Measurements from ENCODE around the gene TAF11L4. TPM values are rescaled to one million over a fixed set of nuclear protein-coding genes. Genes with fewer than 3 reads are reported as not detected.
"Not testable (repeated sequence)": the region's sequence is repeated elsewhere in the genome, so short reads cannot be mapped to it uniquely, and the experiment has no call there.

The TAF11L4 gene
- not detected for total RNA-seq
- not detected for polyA plus RNA-seq
- long read RNA-seq, donor 1, result 0 reads
- long read RNA-seq, donor 2, result 0 reads

GRCh38 chr5:17521501-17521900, at the start of gene TAF11L4:
Gene TAF11L4 (plus strand): TSS chr5:17521801.
- no CpG with 5 or more reads among the region's 15 CpGs for WGBS, 2 donors
- H3K27me3 ChIP-seq (ENCODE audit: control insufficient read depth in 1 of 2, insufficient read depth in 2 of 2, low read length in 1 of 2); intact Hi-C loops (cut with DNase I); DNase-seq; H3K36me3 ChIP-seq (ENCODE audit: control insufficient read depth in 1 of 2, insufficient read depth in 2 of 2, low read length in 1 of 2); H3K27ac ChIP-seq (ENCODE audit: low read depth in 1 of 2, low read length in 2 of 2); ATAC-seq (ENCODE audit: low FRiP score); H3K4me1 ChIP-seq (ENCODE audit: control insufficient read depth in 1 of 2, insufficient read depth in 2 of 2, low read length in 2 of 2); H3K9me3 ChIP-seq (ENCODE audit: control insufficient read depth, low read length); H3K4me3 ChIP-seq (ENCODE audit: low read length in 2 of 2): not testable (repeated sequence)

GRCh38 chr5:17475064-17475463, 46.5 kb upstream of the TAF11L4 start:
- H3K27ac ChIP-seq (ENCODE audit: low read depth in 1 of 2, low read length in 2 of 2); DNase-seq; intact Hi-C loops (cut with DNase I); H3K36me3 ChIP-seq (ENCODE audit: control insufficient read depth in 1 of 2, insufficient read depth in 2 of 2, low read length in 1 of 2); H3K4me3 ChIP-seq (ENCODE audit: low read length in 2 of 2); H3K4me1 ChIP-seq (ENCODE audit: control insufficient read depth in 1 of 2, insufficient read depth in 2 of 2, low read length in 2 of 2); ATAC-seq (ENCODE audit: low FRiP score); H3K9me3 ChIP-seq (ENCODE audit: control insufficient read depth, low read length); H3K27me3 ChIP-seq (ENCODE audit: control insufficient read depth in 1 of 2, insufficient read depth in 2 of 2, low read length in 1 of 2): not testable (repeated sequence)

- Histone ChIP-seq H3K4me3 (ENCODE audit: low read length in 2 of 2) (no peak overlapping the region), H3K9me3 (ENCODE audit: control insufficient read depth, low read length) (no peaks in the 10 kb centered on the region), H3K27ac (ENCODE audit: low read depth in 1 of 2, low read length in 2 of 2) (no peak overlapping the region), H3K4me1 (ENCODE audit: control insufficient read depth in 1 of 2, insufficient read depth in 2 of 2, low read length in 2 of 2) (no peaks in the 10 kb centered on the region), H3K36me3 (ENCODE audit: control insufficient read depth in 1 of 2, insufficient read depth in 2 of 2, low read length in 1 of 2) (no peaks in the 10 kb centered on the region), H3K27me3 (ENCODE audit: control insufficient read depth in 1 of 2, insufficient read depth in 2 of 2, low read length in 1 of 2) (no peaks in the 10 kb centered on the region)
- intact Hi-C loops (cut with DNase I), result no loop called here
- DNase-seq (no peak), ATAC-seq (ENCODE audit: low FRiP score) (no peak)
- 85 to 88% methylated on average over 3 of the region's 3 CpGs for WGBS, 2 donors
Measured at GRCh38 chr5:17477043-17477442, 44.6 kb upstream of the TAF11L4 start.

- Histone ChIP-seq H3K4me1 (ENCODE audit: control insufficient read depth in 1 of 2, insufficient read depth in 2 of 2, low read length in 2 of 2) (no peaks in the 10 kb centered on the region), H3K27me3 (ENCODE audit: control insufficient read depth in 1 of 2, insufficient read depth in 2 of 2, low read length in 1 of 2) (no peaks in the 10 kb centered on the region), H3K36me3 (ENCODE audit: control insufficient read depth in 1 of 2, insufficient read depth in 2 of 2, low read length in 1 of 2) (no peaks in the 10 kb centered on the region), H3K9me3 (ENCODE audit: control insufficient read depth, low read length) (no peaks in the 10 kb centered on the region), H3K4me3 (ENCODE audit: low read length in 2 of 2) (no peak overlapping the region), H3K27ac (ENCODE audit: low read depth in 1 of 2, low read length in 2 of 2) (no peak overlapping the region)
- 56 to 61% methylated on average over 7 of the region's 7 CpGs for WGBS, 2 donors
- DNase-seq, result no peak
- ATAC-seq (ENCODE audit: low FRiP score), result no peak
- intact Hi-C loops (cut with DNase I), result no loop called here
Measured at GRCh38 chr5:17477573-17478265, 43.9 kb upstream of the TAF11L4 start.

- no peaks in the 10 kb centered on the region for H3K27me3 ChIP-seq (ENCODE audit: control insufficient read depth in 1 of 2, insufficient read depth in 2 of 2, low read length in 1 of 2)
- H3K4me3 ChIP-seq (ENCODE audit: low read length in 2 of 2), result no peak overlapping the region
- 71 to 73% methylated on average over 4 of the region's 4 CpGs for WGBS, 2 donors
- intact Hi-C loops (cut with DNase I), result no loop called here
- H3K4me1 ChIP-seq (ENCODE audit: control insufficient read depth in 1 of 2, insufficient read depth in 2 of 2, low read length in 2 of 2), result no peaks in the 10 kb centered on the region
- ATAC-seq (ENCODE audit: low FRiP score), result no peak
- no peak overlapping the region for H3K27ac ChIP-seq (ENCODE audit: low read depth in 1 of 2, low read length in 2 of 2)
- no peaks in the 10 kb centered on the region for H3K36me3 ChIP-seq (ENCODE audit: control insufficient read depth in 1 of 2, insufficient read depth in 2 of 2, low read length in 1 of 2)
- no peaks in the 10 kb centered on the region for H3K9me3 ChIP-seq (ENCODE audit: control insufficient read depth, low read length)
- no peak for DNase-seq
Measured at GRCh38 chr5:17481378-17481777, 40.2 kb upstream of the TAF11L4 start.

- intact Hi-C loops (cut with DNase I), result no loop called here
- H3K4me3 ChIP-seq (ENCODE audit: low read length in 2 of 2), result no peak overlapping the region
- ATAC-seq (ENCODE audit: low FRiP score) (no peak), DNase-seq (no peak)
- H3K4me1 ChIP-seq (ENCODE audit: control insufficient read depth in 1 of 2, insufficient read depth in 2 of 2, low read length in 2 of 2), result no peaks in the 10 kb centered on the region
- H3K27ac ChIP-seq (ENCODE audit: low read depth in 1 of 2, low read length in 2 of 2), result no peak overlapping the region
- H3K27me3 ChIP-seq (ENCODE audit: control insufficient read depth in 1 of 2, insufficient read depth in 2 of 2, low read length in 1 of 2), result no peaks in the 10 kb centered on the region
- 75 to 82% methylated on average over 2 of the region's 2 CpGs for WGBS, 2 donors
- H3K9me3 ChIP-seq (ENCODE audit: control insufficient read depth, low read length), result no peaks in the 10 kb centered on the region
- H3K36me3 ChIP-seq (ENCODE audit: control insufficient read depth in 1 of 2, insufficient read depth in 2 of 2, low read length in 1 of 2), result no peaks in the 10 kb centered on the region
Measured at GRCh38 chr5:17482790-17483189, 38.8 kb upstream of the TAF11L4 start.

- H3K4me1 ChIP-seq (ENCODE audit: control insufficient read depth in 1 of 2, insufficient read depth in 2 of 2, low read length in 2 of 2); ATAC-seq (ENCODE audit: low FRiP score); H3K27ac ChIP-seq (ENCODE audit: low read depth in 1 of 2, low read length in 2 of 2); H3K4me3 ChIP-seq (ENCODE audit: low read length in 2 of 2); DNase-seq; intact Hi-C loops (cut with DNase I); H3K27me3 ChIP-seq (ENCODE audit: control insufficient read depth in 1 of 2, insufficient read depth in 2 of 2, low read length in 1 of 2); H3K9me3 ChIP-seq (ENCODE audit: control insufficient read depth, low read length); H3K36me3 ChIP-seq (ENCODE audit: control insufficient read depth in 1 of 2, insufficient read depth in 2 of 2, low read length in 1 of 2): not testable (repeated sequence)
- WGBS, 2 donors, result 96% methylated on average over 10 of the region's 10 CpGs
Measured at GRCh38 chr5:17486464-17487173, 35.0 kb upstream of the TAF11L4 start.

GRCh38 chr5:17487174-17487512, 34.5 kb upstream of the TAF11L4 start:
- Histone ChIP-seq H3K9me3 (ENCODE audit: control insufficient read depth, low read length) (no peaks in the 10 kb centered on the region), H3K4me3 (ENCODE audit: low read length in 2 of 2) (no peak overlapping the region), H3K4me1 (ENCODE audit: control insufficient read depth in 1 of 2, insufficient read depth in 2 of 2, low read length in 2 of 2) (no peaks in the 10 kb centered on the region), H3K36me3 (ENCODE audit: control insufficient read depth in 1 of 2, insufficient read depth in 2 of 2, low read length in 1 of 2) (no peaks in the 10 kb centered on the region), H3K27ac (ENCODE audit: low read depth in 1 of 2, low read length in 2 of 2) (no peak overlapping the region), H3K27me3 (ENCODE audit: control insufficient read depth in 1 of 2, insufficient read depth in 2 of 2, low read length in 1 of 2) (no peaks in the 10 kb centered on the region)
- DNase-seq (no peak), ATAC-seq (ENCODE audit: low FRiP score) (no peak)
- intact Hi-C loops (cut with DNase I), result no loop called here
- 93 to 97% methylated on average over 1 of the region's 1 CpG for WGBS, 2 donors

GRCh38 chr5:17491257-17491656, 30.3 kb upstream of the TAF11L4 start:
- H3K27ac ChIP-seq (ENCODE audit: low read depth in 1 of 2, low read length in 2 of 2); H3K36me3 ChIP-seq (ENCODE audit: control insufficient read depth in 1 of 2, insufficient read depth in 2 of 2, low read length in 1 of 2); intact Hi-C loops (cut with DNase I); H3K9me3 ChIP-seq (ENCODE audit: control insufficient read depth, low read length); H3K27me3 ChIP-seq (ENCODE audit: control insufficient read depth in 1 of 2, insufficient read depth in 2 of 2, low read length in 1 of 2); H3K4me3 ChIP-seq (ENCODE audit: low read length in 2 of 2); DNase-seq; ATAC-seq (ENCODE audit: low FRiP score); H3K4me1 ChIP-seq (ENCODE audit: control insufficient read depth in 1 of 2, insufficient read depth in 2 of 2, low read length in 2 of 2): not testable (repeated sequence)
- WGBS, 2 donors, result 93 to 97% methylated on average over 20 to 23 of the region's 23 CpGs
